ENCODE measurements around the gene FADD.

DNA sequence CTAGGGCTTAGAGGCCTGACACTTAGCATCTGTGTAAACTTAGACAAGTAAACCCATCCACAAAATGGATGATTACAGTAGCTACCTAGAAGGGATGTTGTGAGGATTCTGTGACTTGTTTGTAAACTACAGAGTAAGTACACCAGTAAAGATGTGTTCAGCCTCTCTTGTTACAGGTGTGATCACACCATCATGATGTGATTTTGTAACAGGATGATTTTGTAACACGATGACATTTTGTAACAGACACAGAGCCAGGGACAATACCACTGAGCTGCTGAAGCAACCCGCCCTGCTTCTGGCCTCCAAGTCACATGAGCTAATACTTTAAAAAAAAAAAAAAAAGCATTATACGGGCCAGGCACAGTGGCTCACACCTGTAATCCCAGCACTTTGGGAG, 17.0 kb downstream of the FADD start:
- TF ChIP-seq, protein P1, sequence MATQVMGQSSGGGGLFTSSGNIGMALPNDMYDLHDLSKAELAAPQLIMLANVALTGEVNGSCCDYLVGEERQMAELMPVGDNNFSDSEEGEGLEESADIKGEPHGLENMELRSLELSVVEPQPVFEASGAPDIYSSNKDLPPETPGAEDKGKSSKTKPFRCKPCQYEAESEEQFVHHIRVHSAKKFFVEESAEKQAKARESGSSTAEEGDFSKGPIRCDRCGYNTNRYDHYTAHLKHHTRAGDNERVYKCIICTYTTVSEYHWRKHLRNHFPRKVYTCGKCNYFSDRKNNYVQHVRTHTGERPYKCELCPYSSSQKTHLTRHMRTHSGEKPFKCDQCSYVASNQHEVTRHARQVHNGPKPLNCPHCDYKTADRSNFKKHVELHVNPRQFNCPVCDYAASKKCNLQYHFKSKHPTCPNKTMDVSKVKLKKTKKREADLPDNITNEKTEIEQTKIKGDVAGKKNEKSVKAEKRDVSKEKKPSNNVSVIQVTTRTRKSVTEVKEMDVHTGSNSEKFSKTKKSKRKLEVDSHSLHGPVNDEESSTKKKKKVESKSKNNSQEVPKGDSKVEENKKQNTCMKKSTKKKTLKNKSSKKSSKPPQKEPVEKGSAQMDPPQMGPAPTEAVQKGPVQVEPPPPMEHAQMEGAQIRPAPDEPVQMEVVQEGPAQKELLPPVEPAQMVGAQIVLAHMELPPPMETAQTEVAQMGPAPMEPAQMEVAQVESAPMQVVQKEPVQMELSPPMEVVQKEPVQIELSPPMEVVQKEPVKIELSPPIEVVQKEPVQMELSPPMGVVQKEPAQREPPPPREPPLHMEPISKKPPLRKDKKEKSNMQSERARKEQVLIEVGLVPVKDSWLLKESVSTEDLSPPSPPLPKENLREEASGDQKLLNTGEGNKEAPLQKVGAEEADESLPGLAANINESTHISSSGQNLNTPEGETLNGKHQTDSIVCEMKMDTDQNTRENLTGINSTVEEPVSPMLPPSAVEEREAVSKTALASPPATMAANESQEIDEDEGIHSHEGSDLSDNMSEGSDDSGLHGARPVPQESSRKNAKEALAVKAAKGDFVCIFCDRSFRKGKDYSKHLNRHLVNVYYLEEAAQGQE (IDR thresholded peaks at IDR 0.05) = no peak
- TF ChIP-seq, protein P2, sequence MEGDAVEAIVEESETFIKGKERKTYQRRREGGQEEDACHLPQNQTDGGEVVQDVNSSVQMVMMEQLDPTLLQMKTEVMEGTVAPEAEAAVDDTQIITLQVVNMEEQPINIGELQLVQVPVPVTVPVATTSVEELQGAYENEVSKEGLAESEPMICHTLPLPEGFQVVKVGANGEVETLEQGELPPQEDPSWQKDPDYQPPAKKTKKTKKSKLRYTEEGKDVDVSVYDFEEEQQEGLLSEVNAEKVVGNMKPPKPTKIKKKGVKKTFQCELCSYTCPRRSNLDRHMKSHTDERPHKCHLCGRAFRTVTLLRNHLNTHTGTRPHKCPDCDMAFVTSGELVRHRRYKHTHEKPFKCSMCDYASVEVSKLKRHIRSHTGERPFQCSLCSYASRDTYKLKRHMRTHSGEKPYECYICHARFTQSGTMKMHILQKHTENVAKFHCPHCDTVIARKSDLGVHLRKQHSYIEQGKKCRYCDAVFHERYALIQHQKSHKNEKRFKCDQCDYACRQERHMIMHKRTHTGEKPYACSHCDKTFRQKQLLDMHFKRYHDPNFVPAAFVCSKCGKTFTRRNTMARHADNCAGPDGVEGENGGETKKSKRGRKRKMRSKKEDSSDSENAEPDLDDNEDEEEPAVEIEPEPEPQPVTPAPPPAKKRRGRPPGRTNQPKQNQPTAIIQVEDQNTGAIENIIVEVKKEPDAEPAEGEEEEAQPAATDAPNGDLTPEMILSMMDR (IDR thresholded peaks at IDR 0.05) = no peak
- TF ChIP-seq ESRRA (IDR thresholded peaks at IDR 0.05; ENCODE audit: borderline replicate concordance, low read length) = no peak
- no peak for TF ChIP-seq CBX2 (IDR thresholded peaks at IDR 0.05; ENCODE audit: borderline replicate concordance, low read depth)
- TF ChIP-seq JUN (IDR thresholded peaks at IDR 0.05) = no peak
- TF ChIP-seq, protein P3, sequence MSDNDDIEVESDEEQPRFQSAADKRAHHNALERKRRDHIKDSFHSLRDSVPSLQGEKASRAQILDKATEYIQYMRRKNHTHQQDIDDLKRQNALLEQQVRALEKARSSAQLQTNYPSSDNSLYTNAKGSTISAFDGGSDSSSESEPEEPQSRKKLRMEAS (IDR thresholded peaks at IDR 0.05) = no peak

All from A549 (cell line).